ENCODE data around the gene RPS6KA6.
"Not testable (repeated sequence)": the region's sequence is repeated elsewhere in the genome, so short reads cannot be mapped to it uniquely, and the experiment has no call there.

Gene RPS6KA6

DNA sequence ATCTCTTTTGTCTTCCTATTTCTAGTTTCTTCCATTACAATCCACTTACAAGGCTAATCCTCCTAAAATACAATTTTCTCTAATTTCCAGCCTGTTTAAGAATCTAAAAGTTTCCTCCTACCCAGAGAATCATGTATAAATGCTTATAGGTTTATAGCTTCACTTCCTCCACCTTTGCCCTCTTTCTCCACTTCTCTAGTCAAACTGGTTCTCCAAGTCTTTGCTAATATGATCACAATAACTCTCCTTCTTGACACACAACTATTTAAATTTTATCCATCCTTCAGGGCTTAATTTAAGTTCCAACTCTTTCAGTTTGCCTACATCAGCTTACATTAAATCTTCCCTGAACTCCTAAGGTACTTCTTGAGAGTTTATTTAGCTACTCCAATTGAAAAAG lies 69.2 kb downstream of the RPS6KA6 start:
- in situ Hi-C loops (cut with MboI; ENCODE audit: low pct_unique_long_range_greater_than_20kb, low sequenced_read_pairs, unreplicated experiment) = no loop called here
- DNase-seq (ENCODE audit: low spot score) = no peak
- TF ChIP-seq, protein P1, sequence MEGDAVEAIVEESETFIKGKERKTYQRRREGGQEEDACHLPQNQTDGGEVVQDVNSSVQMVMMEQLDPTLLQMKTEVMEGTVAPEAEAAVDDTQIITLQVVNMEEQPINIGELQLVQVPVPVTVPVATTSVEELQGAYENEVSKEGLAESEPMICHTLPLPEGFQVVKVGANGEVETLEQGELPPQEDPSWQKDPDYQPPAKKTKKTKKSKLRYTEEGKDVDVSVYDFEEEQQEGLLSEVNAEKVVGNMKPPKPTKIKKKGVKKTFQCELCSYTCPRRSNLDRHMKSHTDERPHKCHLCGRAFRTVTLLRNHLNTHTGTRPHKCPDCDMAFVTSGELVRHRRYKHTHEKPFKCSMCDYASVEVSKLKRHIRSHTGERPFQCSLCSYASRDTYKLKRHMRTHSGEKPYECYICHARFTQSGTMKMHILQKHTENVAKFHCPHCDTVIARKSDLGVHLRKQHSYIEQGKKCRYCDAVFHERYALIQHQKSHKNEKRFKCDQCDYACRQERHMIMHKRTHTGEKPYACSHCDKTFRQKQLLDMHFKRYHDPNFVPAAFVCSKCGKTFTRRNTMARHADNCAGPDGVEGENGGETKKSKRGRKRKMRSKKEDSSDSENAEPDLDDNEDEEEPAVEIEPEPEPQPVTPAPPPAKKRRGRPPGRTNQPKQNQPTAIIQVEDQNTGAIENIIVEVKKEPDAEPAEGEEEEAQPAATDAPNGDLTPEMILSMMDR (IDR thresholded peaks at IDR 0.05; ENCODE audit: extremely low read depth, insufficient read depth, missing control alignments) = no peak

DNA sequence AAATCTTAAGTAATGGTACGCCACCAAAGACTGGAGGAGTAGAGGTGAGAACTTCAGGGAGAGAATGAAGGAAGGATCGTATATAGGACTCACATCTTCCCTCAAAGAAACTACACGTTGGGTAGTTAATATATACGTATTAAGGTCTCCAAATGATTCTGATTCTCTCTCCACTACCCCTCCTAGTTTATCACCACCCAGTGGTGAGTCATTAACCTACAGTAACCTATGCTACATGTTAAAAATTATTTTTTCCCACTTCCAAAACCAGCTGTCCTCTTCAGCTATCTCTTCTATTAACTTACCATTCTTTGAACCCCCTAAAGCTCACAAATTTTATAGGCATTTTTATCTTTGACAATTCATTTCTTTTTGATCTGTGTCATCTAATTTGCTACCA lies 69.7 kb downstream of the RPS6KA6 start:
- in situ Hi-C loops (cut with MboI; ENCODE audit: low pct_unique_long_range_greater_than_20kb, low sequenced_read_pairs, unreplicated experiment) = no loop called here
- DNase-seq (ENCODE audit: low spot score) = no peak
- TF ChIP-seq, protein P1 (IDR thresholded peaks at IDR 0.05; ENCODE audit: extremely low read depth, insufficient read depth, missing control alignments) = no peak

DNA sequence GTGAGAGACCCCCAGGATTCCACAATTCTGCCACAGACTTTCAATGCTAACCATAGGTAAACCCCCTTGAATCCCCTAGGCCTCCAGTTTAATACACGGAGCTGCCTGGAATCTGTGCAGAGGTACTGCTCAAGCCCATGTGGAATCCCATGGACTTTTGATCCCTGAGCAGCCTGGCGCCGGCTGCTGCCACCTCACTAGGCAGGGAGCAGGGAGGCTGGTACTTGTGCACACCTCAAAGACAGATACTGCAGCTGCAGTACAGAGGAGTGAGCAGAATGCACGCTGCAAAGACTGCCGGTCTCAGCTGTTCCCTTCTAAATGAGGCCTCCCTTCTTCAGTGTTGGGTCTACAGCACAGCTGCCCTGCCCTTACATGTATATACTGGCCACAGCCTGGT lies 79.4 kb downstream of the RPS6KA6 start:
- in situ Hi-C loops (cut with MboI; ENCODE audit: low pct_unique_long_range_greater_than_20kb, low sequenced_read_pairs, unreplicated experiment) = no loop called here
- DNase-seq (ENCODE audit: low spot score) = no peak
- TF ChIP-seq, protein P1 (IDR thresholded peaks at IDR 0.05; ENCODE audit: extremely low read depth, insufficient read depth, missing control alignments) = no peak

DNA sequence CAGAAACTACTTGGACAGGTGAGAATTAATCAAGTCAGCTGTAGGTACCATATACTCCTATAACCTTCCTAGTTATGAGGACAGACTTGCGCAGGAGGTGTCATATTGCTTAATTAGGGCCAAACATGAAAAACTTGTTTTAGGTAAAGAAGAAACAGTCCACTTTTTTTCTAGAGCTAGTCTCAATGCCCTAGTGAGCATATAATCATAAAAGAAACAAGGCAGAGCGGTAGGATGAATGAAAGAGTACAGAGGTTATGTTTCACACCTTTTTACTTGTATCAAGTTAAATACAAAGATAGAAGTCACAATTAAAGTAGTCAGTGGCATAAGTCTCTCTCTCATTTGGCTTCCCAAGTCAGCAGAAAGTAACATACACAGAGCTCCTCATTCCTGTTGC lies 88.9 kb downstream of the RPS6KA6 start:
- TF ChIP-seq, protein P1 (IDR thresholded peaks at IDR 0.05; ENCODE audit: extremely low read depth, insufficient read depth, missing control alignments) = no peak

DNA sequence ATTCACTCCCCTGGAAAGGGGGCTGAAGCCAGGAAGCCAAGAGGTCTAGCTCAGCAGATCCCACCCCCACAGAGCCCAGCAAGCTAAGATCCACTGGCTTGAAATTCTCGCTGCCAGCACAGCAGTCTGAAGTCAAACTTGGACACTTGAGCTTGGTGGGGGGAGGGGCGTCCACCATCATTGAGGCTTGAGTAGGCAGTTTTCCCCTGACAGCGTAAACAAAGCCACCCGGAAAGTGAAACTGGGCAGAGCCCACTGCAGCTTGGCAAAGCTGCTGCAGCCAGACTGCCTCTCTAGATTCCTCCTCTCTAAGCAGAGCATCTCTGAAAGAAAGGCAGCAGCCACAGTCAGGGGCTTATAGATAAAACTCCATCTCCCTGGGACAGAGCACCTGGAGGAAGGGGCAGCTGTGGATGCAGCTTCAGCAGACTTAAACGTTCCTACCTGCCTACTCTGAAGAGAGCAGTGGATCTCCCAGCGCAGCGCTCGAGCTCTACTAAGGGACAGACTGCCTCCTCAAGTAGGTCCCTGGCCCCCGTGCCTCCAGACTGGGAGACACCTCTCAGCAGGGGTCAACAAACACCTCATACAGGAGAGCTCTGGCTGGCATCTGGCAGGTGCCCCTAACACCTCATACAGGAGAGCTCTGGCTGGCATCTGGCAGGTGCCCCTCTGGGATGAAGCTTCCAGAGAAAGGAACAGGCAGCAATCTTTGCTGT lies 108.4 kb downstream of the RPS6KA6 start:
- DNase-seq (ENCODE audit: low spot score); in situ Hi-C loops (cut with MboI; ENCODE audit: low pct_unique_long_range_greater_than_20kb, low sequenced_read_pairs, unreplicated experiment): not testable (repeated sequence)

More for the DNA sequence above, 88.9 kb downstream of the RPS6KA6 start:
- DNase-seq (ENCODE audit: low spot score) = no peak
- in situ Hi-C loops (cut with MboI; ENCODE audit: low pct_unique_long_range_greater_than_20kb, low sequenced_read_pairs, unreplicated experiment) = no loop called here

DNA sequence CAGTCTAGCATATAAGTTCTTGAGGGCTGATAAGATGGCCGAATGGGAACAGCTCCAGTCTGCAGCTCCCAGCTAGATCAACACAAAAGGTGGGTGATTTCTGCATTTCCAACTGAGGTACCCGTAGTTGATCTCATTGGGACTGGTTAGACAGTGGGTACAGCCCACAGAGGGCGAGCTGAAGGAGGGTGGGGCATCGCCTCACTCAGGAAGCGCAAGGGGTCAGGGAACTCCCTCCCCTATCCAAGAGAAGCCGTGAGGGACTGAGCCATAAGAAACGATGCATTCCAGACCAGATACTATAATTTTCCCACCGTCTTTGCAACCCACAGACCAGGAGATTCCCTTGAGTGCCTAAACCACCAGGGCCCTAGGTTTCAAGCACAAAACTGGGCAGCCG lies 109.0 kb downstream of the RPS6KA6 start:
- in situ Hi-C loops (cut with MboI; ENCODE audit: low pct_unique_long_range_greater_than_20kb, low sequenced_read_pairs, unreplicated experiment) = no loop called here
- DNase-seq (ENCODE audit: low spot score) = no peak
- TF ChIP-seq, protein P1 (IDR thresholded peaks at IDR 0.05; ENCODE audit: extremely low read depth, insufficient read depth, missing control alignments) = no peak

DNA sequence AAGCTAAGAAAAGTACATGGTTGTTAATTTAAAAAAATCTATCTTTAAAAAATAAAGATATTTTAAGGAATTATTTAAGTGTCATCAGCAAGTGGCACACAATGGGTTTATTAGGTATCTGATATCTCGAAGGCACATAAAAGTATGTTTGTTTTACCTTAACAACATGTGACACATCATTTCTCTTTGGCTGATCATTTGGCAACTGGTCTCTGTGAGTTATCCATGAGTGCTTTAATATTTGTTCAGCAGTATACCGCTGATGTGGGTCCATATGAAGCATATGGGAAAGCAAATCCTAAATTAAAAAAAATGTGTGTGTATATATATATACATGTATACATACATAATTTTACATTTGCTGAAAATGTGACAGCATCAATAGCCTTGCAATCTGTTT lies 123.2 kb downstream of the RPS6KA6 start:
- TF ChIP-seq, protein P1 (IDR thresholded peaks at IDR 0.05; ENCODE audit: extremely low read depth, insufficient read depth, missing control alignments) = no peak
- no peak for DNase-seq (ENCODE audit: low spot score)
- in situ Hi-C loops (cut with MboI; ENCODE audit: low pct_unique_long_range_greater_than_20kb, low sequenced_read_pairs, unreplicated experiment) = no loop called here

All from GM13977 (cell line).